Gastrocnemius medialis (tissue), 4 donors: Measurements from ENCODE around the gene MGAT5. TPM values are rescaled to one million over a fixed set of nuclear protein-coding genes. Genes with fewer than 3 reads are reported as not detected.

Experiments
- ATAC-seq, 2 donors: fragments of 150-250 bp; one replicate each; pipeline ENCODE4 v1.9.1; 2016
- DNase-seq, 2 donors: peaks; one replicate each; pipeline ENCODE4 v3.0.0-alpha.2; 2019
- H3K27ac ChIP-seq, 4 donors: fragments of 200-600 bp; sonication (generic); 1 replicate in 1 of 4; 2 replicates in 3 of 4; pipeline ENCODE4 v1.5.1; 2016 to 2018; ENCODE audit warnings: mild to moderate bottlenecking in 2 of 4, moderate library complexity in 1 of 4
- H3K27me3 ChIP-seq, 3 donors: fragments of 200-600 bp; sonication (generic) in 2 of 3; 1 replicate in 1 of 3; 2 replicates in 2 of 3; pipeline versions ENCODE4 v1.5.1 to v1.6.0; 2016 to 2019; ENCODE audit warnings: mild to moderate bottlenecking in 1 of 3, moderate library complexity in 1 of 3
- H3K36me3 ChIP-seq, 2 donors: fragments of 200-600 bp; sonication (generic) in 1 of 2; one replicate each; pipeline ENCODE4 v1.5.1; 2017 to 2018
- H3K4me1 ChIP-seq, 2 donors: fragments of 200-600 bp; sonication (generic) in 1 of 2; one replicate each; pipeline ENCODE4 v1.5.1; 2016 to 2017; ENCODE audit warnings: mild to moderate bottlenecking in 2 of 2
- H3K4me3 ChIP-seq, 4 donors: fragments of 200-600 bp; sonication (generic) in 3 of 4; 1 replicate in 1 of 4; 2 replicates in 3 of 4; pipeline ENCODE4 v1.5.1; 2016 to 2019; ENCODE audit warnings: mild to moderate bottlenecking in 2 of 4
- H3K9me3 ChIP-seq, 3 donors: fragments of 200-600 bp; sonication (generic) in 2 of 3; 1 replicate in 1 of 3; 2 replicates in 2 of 3; pipeline ENCODE4 v1.5.1; 2016 to 2019
- CTCF ChIP-seq, 5 experiments: fragments of 450-650 bp in 3 of 5; fragments of 200-600 bp in 2 of 5; sonication (generic) in 2 of 5; IDR thresholded peaks in 4 of 5; conservative IDR thresholded peaks in 1 of 5; 1 replicate in 4 of 5; 2 replicates in 1 of 5; pipeline ENCODE4 v1.5.1; 2016 to 2019; ENCODE audit warnings: antibody characterized with exemption in 5 of 5, mild to moderate bottlenecking in 3 of 5, moderate library complexity in 3 of 5
- POLR2A ChIP-seq, 2 donors: fragments of 450-650 bp; IDR thresholded peaks; one replicate each; pipeline ENCODE4 v1.6.1; 2017; ENCODE audit warnings: antibody characterized with exemption in 2 of 2, mild to moderate bottlenecking in 2 of 2, moderate library complexity in 2 of 2
- in situ Hi-C, 4 donors: fragments of 200-750 bp; cut with MboI; loops; one replicate each; pipeline versions ENCODE4 v1.15.0 to v1.8.0; 2017; ENCODE audit warnings: low sequenced_read_pairs in 4 of 4
- intact Hi-C: fragments of 100-400 bp; cut with DNase I; formaldehyde crosslinking; loops from one replicate; pipeline ENCODE4 v1.15.1; 2023; ENCODE audit warnings: low total_unique reads
- total RNA-seq, 4 donors: library from RNA; depleted of rRNA; stranded (reverse); fragments of >200 nt; gene quantifications; one replicate each; pipeline versions ENCODE4 v1.1.0 to v1.2.3, GENCODE V29; 2016

MGAT5 gene
- total RNA-seq, 4 donors from 2014 or later = 3.0 to 4.9 (median 3.3) TPM

GRCh38 chr2:134432435-134432883 lies 178.6 kb downstream of the MGAT5 start:
- H3K27me3 ChIP-seq = no peaks in the 10 kb centered on the region
- no peak for TF ChIP-seq CTCF (IDR thresholded peaks at IDR 0.05 in 4 of 5, conservative IDR thresholded peaks at IDR 0.05 in 1 of 5)
- TF ChIP-seq POLR2A (IDR thresholded peaks at IDR 0.05) = no peak
- H3K27ac ChIP-seq = no peak overlapping the region
- no peak for DNase-seq
- H3K9me3 ChIP-seq = no peaks in the 10 kb centered on the region
- H3K4me1 ChIP-seq = no peaks in the 10 kb centered on the region
- H3K36me3 ChIP-seq = no peaks in the 10 kb centered on the region
- ATAC-seq = no peak
- in situ Hi-C loops = no loop called here
- no peak overlapping the region for H3K4me3 ChIP-seq
- intact Hi-C loops = no loop called here

- Histone ChIP-seq H3K9me3 (no peaks in the 10 kb centered on the region), H3K27me3 (no peaks in the 10 kb centered on the region), H3K4me3 (no peak overlapping the region), H3K27ac (no peak overlapping the region), H3K36me3 (no peaks in the 10 kb centered on the region), H3K4me1 (no peaks in the 10 kb centered on the region)
- TF ChIP-seq POLR2A (IDR thresholded peaks at IDR 0.05) = no peak
- no peak for TF ChIP-seq CTCF (IDR thresholded peaks at IDR 0.05 in 4 of 5, conservative IDR thresholded peaks at IDR 0.05 in 1 of 5)
- in situ Hi-C loops (no loop called here), intact Hi-C loops (no loop called here)
- no peak for DNase-seq
- no peak for ATAC-seq
These were observed 179.6 kb downstream of the MGAT5 start for GRCh38 chr2:134433469-134433868.

DNA sequence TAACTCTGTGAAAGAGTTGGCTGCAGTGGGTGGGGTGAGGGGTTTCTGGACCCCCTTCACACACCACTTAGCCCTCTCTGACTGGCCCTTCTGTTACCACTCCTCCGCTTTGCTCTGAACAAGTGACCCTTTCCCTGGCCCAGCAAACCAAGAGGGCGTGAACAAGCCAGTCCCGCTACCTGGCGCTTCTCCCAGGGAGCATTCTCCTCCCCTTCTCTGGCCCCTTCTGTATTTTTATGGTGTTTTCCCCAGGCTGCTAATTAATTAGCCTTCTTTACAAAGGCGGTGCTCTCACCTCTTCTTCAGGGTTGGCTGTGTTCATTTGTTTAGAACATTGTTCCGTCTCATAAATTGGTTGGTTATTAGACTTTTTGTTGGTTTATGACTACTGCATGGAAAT lies 180.1 kb downstream of the MGAT5 start:
- Histone ChIP-seq H3K9me3 (no peaks in the 10 kb centered on the region), H3K27ac (no peak overlapping the region), H3K27me3 (no peaks in the 10 kb centered on the region), H3K4me1 (no peaks in the 10 kb centered on the region), H3K36me3 (no peaks in the 10 kb centered on the region), H3K4me3 (no peak overlapping the region)
- in situ Hi-C loops (no loop called here), intact Hi-C loops (no loop called here)
- ATAC-seq (no peak), DNase-seq (no peak)
- TF ChIP-seq CTCF (IDR thresholded peaks at IDR 0.05 in 4 of 5, conservative IDR thresholded peaks at IDR 0.05 in 1 of 5) (no peak), POLR2A (IDR thresholded peaks at IDR 0.05) (no peak)

- Histone ChIP-seq H3K4me1 (no peaks in the 10 kb centered on the region), H3K36me3 (no peaks in the 10 kb centered on the region), H3K9me3 (no peaks in the 10 kb centered on the region), H3K27ac (no peak overlapping the region), H3K27me3 (no peaks in the 10 kb centered on the region), H3K4me3 (no peak overlapping the region)
- in situ Hi-C loops = no loop called here
- TF ChIP-seq CTCF (IDR thresholded peaks at IDR 0.05 in 4 of 5, conservative IDR thresholded peaks at IDR 0.05 in 1 of 5) (no peak), POLR2A (IDR thresholded peaks at IDR 0.05) (no peak)
- no peak for ATAC-seq
- intact Hi-C loops = no loop called here
- DNase-seq = no peak
These were observed 181.6 kb downstream of the MGAT5 start for GRCh38 chr2:134435505-134435904.

GRCh38 chr2:134435936-134436335 lies 182.1 kb downstream of the MGAT5 start:
- in situ Hi-C loops (no loop called here), intact Hi-C loops (no loop called here)
- DNase-seq (no peak), ATAC-seq (no peak)
- Histone ChIP-seq H3K4me1 (no peaks in the 10 kb centered on the region), H3K4me3 (no peak overlapping the region), H3K36me3 (no peaks in the 10 kb centered on the region), H3K27ac (no peak overlapping the region), H3K27me3 (no peaks in the 10 kb centered on the region), H3K9me3 (no peaks in the 10 kb centered on the region)
- TF ChIP-seq POLR2A (IDR thresholded peaks at IDR 0.05) (no peak), CTCF (IDR thresholded peaks at IDR 0.05 in 4 of 5, conservative IDR thresholded peaks at IDR 0.05 in 1 of 5) (no peak)
